AG09319 (cell line): ENCODE data around the gene CNOT10.

Experiments
- DNase-seq: peaks from one replicate; pipeline ENCODE4 v3.0.0-alpha.2; 2010; ENCODE audit warnings: low read depth; ENCODE audit errors: extremely low read depth
- CTCF ChIP-seq: IDR thresholded peaks from 2 replicates; pipeline ENCODE4 v1.5.1; 2011; ENCODE audit warnings: low read depth, mild to moderate bottlenecking, inconsistent platforms, low read length, moderate library complexity

Gene CNOT10

GRCh38 chr3:32822609-32823498, 137.9 kb downstream of the CNOT10 start:
- no peak for TF ChIP-seq CTCF
- no peak for DNase-seq
